Amygdala (tissue), 56 donors: Measurements from ENCODE around the gene KLHDC8A.

Experiments
- DNase-seq, 56 donors: peaks; one replicate each; lab custom pipeline; 2025; lab: John Stamatoyannopoulos, UW

The KLHDC8A gene

DNA sequence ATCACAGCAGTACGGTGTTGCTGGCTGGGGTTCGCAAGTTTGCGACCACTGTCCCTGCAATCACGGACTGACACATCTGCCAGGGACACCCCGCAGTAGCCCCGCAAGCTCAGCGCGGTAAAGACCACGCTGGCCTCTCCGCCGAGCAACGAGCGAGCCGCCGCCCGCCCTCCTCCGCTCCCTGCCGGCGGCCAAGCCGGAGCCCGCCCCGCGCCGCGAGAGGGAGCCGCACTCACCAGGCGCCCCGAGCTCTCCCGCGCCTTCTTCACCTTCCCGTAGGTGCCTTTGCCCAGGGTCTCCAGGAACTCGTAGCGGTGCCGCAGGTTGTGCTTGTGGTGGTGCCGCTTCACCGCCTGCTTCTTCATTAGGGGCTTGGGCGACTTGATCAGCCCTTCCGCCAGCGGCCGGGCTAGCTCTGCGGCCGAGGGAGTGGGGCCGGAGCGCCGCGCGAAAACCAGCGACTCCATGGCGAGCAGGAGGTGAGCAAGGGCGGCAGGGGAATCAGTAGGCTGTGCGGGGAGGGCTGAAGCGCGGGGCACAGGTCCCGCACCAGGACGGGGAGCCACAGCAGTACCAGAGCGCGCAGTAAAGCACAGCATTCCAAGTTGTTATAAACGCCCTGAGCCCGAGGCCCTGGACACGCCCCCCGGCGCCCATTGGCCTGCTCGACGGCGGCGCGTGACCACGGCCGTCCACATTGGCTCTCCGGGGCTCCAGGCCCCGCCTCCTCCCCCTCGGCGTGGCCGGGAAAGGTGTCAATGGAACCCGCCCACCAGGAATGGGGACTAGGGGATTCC lies 35.4 kb downstream of the KLHDC8A start, which contains the start of gene NUAK2:
NUAK2 (minus strand) TSS at position 584 of the 797 bp plus-strand sequence; CDS start at position 467, 117 bp downstream.
- peak; percentile 19 to 94 (median 80) for DNase-seq

DNA sequence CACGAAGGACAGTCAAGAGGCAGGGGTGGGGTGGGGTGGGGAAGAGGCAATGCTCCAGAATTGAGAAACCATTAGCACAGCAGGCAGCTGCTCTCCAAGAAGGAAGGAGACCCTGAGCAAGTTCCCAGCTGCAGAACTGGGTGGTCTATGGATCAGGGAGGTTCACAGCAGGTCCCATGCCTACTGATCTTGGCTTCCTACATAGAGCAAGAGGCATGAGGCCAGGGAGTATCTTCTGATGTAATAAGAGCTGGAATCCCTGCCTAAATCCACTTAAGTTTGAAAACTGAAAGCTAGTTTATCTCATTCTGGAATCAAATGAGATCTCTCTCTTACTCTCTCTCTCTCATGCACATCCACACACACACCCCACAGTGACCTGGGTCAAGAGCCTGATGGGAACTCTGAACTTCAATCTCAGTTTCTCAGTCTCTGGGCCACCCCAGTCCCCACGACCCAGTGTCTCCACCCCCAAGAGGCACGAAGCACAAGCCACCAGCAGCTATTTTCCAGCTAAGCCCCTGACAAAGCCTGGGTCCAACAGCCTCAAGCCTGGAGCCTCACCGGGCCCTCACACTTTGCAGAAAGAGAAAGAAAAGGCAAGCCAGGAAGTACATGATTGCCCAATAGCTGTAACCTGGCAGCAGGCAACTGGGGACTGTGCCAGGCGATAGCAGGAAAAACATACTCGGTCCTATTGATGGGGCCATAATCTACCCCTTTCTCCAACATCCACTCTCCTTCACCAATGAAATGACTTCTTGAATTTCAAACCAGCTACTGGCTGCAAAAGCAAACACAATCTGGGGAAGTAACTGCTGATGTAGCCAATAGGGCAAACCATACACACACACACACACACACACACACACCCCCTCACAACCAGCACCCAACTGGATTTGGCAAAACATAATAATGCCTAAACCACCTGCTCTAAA lies 37.4 kb downstream of the KLHDC8A start:
- DNase-seq: peak in 3 of 56 donors; percentile 9 to 42 (median 13)

DNA sequence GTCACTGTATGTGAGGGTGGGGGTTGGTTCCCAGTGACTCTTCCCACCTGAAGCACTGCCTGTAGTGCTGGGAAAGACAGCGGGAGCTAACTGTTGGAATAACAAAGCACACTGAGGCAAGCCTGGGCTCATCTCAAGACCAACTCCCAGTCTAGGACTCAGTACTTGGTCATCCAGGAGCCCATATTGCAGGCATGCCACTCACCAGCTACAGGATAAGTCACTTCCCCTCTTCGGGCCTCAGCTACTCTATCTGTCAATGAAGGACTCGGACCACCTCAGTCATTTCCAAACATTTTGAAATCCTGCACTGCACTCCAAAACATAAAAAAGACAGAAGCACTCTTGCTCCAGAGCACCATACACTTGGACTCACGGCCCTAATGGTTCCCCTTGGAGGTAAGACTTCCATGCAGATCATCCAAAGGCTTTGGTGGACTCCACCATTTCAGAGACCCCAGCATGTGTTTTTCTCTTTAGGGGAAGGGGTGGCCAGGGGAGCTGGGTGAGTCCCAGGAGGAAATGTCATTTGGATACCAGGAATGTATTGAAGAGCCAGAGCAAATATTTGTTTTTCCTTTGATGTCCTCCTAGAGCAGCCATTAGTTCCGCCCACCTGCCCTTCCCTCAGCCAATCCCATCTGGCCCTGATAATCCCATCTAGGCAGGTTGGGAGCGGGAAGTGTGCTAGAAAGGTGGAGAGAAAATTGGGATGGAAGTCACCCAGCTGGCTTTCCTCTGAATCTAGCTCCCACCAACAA lies 38.3 kb downstream of the KLHDC8A start:
- DNase-seq: no peak

DNA sequence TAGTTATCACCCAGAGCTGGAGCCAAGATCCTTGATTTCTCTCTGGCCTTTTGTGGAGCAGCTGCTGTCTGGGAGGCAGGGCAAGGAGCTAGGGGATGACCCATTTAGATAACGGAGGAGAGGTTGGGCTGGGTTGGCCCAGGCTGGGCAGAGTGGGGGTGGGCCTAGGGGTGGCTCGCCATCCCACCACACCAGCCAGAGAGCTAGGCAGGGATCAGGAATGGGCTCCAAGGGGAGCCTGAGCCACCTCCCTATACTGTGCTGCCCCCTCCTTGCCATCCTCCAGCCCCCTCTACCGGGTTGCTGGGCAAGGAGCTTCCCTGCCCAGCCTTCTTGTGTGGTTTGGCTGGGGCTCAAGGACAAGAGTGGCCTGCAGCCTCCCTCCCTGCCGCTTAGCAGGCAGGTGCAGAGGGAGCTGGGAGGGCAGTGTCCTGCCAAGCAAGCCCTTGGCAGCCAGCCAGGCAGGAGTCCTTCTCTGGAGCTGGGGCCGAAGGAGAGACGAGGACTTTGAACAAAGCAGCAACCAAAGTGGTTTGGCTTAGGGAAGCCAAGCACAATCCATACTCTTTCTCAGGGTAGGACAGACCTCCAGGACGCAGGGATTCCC lies 39.3 kb downstream of the KLHDC8A start:
- peak in 34 of 56 donors; percentile 7 to 81 (median 32) for DNase-seq

DNA sequence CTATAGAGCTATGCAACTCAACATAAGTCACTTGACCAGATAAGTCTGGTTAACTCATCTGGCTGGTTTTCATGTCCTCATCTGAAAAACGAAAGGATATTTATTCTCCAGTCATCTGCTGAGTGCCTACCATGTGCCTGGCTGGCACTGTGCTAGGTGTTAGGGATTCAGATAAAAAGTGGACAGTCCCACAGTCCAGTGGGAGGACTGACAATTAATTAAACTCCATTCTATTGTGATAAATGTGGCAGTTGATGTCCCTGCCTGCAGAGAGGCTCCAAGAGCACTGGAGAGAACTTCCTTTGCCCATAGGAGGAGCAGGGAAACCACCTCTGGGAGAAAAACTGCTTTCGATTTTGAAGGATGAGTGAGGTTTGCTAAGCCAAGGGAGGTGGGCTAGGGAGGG lies 40.6 kb downstream of the KLHDC8A start:
- DNase-seq: no peak

DNA sequence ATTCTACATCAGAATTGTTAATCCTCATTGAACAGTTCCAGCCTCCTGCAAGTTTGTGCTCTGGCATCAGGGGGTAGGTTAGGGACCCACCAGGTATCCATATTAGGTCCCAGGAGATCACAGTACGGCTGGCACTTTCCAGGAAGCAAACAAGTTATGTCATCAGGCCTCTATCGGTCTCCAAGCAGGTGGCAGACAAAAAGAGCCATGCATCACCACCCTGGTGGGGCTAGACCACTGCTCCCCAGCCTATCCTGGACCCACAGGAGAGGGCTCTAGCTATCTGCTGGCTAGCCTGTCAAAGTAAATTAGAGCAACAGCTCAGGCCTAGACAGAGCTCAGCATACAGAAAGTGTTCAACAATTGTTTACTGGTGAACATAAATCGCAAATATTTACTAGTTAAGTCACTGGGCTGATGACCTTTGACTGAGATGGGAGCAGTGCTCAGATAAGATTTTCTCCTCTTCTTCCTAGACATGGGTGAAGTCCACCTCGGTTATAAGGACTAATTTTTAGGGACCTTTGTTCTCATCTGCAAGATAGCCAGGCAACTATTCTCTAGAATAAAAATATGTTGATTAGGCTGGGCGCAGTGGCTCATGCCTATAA lies 41.6 kb downstream of the KLHDC8A start:
- no peak for DNase-seq

DNA sequence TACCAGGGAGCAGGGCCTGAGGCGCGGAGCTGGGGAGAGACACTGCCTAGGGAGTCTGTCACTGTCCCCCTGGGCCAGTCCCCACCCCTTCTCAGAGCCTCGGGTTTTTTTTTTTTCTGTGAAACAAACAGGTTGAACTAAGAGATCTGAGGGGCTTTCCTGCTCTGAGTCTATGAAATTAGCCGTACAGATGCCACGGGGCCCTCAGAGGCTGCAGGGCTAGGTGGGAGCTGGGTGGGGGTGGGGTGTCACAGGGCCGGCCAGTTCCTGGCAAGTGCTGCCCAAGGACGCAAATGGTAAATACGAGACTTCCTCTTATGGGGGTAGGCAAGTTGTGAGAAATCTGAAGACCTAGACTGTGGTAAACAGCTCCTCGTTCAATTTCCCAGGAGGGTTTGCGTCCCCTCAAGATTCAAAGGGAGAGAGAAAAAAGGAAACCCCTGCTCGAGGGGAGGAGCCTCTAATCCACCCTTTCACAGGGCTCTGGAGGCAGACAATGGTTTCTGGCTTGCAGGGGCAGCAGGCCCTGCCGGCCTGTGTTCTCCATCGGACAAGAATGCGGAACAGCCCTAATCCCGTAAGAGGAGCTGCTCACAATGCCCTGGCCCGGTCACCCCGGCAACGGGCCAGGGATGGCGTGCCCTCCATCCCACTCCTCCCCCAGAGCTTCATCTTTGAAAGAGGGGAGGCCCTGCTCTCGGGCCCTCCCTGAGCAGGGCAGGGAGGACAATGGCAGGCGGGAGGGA lies 43.0 kb downstream of the KLHDC8A start:
- DNase-seq: peak in 41 of 56 donors; percentile 8 to 68 (median 37)

DNA sequence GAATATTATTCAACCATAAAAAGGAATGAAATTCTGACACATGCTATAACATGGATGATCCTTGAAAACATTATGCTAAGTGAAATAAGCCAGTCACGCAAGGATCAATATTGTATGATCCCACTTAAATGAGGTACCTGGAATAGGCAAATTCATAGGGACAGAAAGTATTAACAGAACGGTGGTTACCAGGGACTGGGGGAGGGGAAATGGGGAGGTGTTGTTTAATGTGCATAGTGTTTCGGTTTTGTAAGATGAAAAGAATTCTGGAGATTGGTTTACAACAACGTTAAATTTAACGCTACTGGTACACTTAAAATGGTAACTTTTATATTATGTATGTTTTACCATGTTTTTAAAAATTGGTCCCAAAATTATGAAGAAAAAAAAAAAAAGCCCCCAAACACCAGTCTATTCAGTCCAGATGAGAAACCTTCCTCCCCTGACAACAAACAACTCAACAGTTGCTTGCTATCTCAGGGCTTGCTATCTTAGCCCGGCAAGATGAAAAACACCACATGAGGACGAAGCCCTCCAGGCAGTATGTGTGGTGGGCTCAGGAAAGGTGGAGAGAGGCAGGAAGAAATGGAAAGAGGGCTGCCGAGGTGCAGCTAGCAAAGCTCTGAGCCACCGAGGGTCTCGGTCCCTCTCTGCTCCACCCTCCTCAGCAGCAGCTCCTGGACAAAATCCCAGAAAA lies 43.7 kb downstream of the KLHDC8A start:
- DNase-seq: no peak

DNA sequence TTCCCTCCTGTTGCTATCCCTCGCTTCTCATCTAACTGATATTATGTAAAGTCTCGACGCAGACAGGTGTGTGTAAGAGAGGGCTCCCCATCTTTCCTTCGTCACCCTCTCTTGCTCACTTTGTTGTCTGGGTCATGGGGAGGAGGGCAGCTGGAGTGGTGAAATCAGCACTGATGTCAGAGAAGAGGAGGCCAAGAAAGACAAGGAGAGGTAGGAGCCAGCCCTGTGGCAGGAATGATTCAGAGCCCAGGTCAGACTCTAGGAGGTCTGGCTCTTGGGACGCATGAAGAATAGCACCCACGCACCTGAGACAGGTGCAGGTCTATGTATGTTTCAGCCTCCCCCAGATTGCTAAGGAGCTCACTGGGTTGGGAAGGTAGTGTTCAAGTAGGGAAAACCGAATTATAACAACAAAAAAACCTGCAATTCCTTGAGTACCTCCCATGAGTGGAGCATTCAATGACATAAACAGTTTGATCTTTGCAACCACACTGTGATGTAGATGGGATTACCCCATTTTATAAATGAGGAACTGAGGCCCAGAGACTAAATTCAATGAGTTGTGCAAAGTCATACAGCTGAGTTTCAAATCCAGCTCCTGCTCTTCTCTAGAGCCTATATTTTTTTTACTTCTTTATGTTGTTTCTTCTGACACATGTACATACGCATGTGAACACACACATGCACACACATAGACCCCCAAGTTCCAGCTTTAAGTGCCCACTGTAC lies 45.6 kb downstream of the KLHDC8A start:
- no peak for DNase-seq

DNA sequence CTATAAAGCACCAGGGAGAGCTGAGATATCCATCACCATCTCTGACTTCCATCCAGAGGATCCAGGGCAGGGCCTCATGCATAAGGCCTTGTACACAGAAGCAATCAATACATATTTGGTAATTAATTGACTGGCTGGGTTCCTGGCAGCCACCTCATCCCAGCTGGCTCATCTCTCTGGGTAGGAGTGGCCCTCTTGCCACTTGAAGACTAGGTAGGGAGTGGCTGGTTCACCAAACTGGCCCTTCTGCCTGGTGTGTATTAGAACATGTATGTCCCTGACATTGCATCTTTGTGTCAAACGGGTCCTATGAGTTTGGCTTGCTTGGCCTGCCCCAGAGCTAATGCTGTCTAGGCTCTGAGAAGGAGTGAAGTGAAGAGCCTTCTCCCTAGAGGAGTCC lies 47.0 kb downstream of the KLHDC8A start:
- DNase-seq: no peak

DNA sequence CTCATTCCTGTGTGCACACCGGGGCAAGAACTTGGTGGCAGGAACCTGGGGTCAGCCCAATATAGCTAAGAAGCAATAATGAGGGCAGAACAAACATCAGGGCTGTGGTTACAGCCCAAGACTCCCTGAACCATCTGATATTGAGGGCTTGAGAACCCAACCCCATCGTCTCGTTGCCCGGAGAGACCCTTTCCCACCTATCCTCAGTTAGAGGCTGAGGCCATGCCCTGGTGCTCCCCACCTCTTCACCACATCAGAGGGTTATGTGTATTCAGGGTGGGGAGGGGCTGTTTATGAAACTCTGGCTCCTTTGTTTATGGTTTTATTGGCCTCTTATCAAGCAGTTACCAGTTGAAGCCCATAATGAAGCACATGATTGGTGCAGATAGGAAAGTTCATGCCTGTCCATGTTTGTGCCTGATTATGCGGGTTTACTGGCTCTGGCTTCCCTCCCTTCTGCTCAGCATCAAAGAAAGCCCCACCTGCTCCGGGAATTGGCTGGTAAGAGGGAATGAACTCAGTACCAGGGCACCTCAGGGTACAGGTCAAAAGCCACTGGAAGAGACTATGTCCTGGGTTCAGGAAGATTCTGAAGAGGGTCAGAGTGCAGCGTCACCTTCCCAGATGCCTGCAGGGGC lies 49.7 kb downstream of the KLHDC8A start:
- DNase-seq: no peak

DNA sequence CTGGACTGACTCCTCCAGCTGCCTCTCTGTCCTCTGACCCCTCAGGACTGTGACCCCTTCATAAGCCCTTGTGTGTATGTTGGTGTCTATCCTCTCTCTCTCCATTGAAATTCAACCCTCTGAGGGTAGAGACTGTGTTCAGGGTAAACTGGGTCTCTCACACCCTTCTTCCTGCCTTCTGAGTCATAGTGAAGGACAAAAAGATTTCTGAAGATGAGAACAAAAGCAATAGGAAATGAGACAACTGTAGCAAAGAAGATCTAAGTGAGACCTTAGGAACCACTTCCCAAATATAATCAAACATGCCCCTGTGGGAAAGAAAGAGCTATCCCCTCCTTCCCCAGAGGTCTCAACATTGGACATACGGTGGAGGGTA lies 52.0 kb downstream of the KLHDC8A start:
- DNase-seq: no peak

DNA sequence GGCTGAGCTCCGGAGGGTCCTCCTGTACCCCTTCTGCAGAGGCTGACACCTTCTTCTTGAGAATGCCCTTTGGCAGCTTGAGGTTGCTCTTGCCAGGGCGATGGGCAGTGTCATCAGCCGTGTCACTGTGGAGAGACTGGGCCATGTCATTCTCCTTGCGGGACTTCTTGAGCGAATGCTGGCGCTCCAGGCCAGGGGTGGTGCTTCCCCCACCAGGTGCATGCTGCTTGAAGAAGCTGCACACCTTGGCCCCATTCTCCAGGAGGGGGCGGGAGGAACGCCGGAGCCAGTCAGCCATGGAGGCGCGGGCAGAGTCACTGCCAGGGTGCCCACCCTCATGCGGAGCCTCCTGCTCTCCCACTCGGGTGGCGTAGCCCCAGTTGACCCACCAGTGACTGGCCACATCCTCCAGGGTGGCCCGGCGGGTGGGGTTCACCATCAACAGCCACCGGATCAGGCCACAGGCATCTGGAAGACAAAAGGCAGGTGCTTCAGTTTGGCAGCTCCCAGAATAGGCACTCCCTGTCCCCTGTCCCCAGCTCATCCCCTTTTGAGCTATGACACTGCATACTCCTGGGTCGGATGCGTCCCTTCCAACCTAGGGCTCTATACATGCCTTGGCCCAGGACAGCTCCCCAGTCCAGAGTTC lies 52.6 kb downstream of the KLHDC8A start:
- no peak for DNase-seq

DNA sequence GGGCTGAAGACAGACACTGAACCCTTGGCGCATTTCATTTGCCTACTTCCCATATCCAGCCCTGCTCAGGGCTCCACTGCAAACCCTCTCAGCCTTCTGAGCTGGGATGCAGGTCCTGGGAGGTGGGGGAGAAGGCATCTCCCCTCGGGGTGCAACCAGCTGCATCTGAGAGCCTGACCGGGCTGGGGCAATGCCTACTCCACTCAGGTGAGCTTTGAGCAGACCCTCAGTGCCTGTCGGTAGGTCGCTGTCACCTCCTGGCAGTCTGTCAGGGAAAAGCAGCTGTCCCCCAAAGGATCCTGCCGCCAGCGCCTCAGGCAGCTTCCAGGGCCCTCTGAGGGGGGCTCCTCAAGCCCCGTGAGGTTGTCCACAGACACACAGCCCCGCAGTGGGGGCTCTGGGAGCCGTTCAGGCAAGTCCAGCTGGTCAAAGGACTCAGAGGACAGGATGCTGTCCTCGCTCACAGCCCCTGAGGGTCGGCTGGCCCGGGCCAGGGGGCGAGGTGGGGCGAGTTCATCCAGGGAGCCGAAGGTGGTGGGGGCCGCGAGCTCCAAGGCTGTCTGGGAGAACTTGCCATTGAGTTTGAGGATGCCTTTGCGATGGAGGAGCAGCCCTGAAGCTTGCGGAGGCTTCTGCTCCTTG lies 53.4 kb downstream of the KLHDC8A start:
- no peak for DNase-seq

DNA sequence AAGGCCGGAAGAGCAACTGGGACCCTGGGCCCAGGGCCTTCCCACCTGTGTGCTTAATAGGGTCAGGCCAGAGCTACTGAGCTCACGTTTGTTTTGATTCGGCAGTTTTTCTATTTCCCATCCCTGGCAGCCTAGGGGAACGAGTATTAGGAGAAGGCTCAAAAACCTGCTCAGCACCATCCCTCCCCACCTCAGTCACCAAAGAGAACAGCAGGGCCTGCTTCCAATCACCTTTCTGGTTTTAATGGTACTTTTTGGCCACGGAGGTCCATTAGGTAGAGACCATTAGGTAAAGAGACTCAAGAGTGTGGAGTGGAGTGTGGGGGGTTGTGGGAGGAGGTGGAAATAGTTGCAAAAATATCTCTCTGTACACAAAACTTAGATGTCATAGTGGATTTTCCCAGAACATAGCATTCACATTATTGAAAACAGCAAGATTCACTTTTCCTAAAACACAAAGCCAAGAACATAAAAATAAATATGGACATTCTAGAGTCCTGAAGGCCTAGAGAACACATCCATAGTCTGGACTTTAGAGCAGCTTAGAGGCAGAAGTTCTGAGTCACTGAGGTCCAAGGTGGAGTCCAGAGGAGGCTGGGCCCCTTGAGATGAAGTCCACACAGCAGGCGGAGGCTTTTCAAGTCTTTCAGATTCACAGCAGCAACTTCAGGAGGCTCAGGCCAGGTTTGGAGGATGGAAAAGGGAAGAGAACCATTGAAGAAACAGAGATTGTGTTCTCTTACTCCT lies 54.7 kb downstream of the KLHDC8A start:
- DNase-seq: no peak
